Liver (tissue), 9 donors: ENCODE measurements around the gene EPB41L2. TPM values are rescaled to one million over a fixed set of nuclear protein-coding genes. Genes with fewer than 3 reads are reported as not detected.

Experiments used
- DNase-seq: peaks from one replicate; pipeline ENCODE4 v3.0.0-alpha.2; 2017; ENCODE audit warnings: low spot score
- H3K27ac ChIP-seq, 2 donors: one replicate each; pipeline ENCODE4 v1.7.0; 2013; ENCODE audit warnings: inconsistent platforms in 2 of 2, low read length in 2 of 2, control low read depth in 1 of 2, low read depth in 1 of 2, mild to moderate bottlenecking in 1 of 2
- H3K27me3 ChIP-seq, 4 donors: one replicate each; pipeline versions ENCODE4 v1.6.1 to v1.7.0; 2013; ENCODE audit warnings: low read length in 3 of 4, inconsistent platforms in 1 of 4, mild to moderate bottlenecking in 1 of 4, moderate library complexity in 1 of 4; ENCODE audit not compliant: control insufficient read depth in 4 of 4, insufficient read depth in 4 of 4
- H3K36me3 ChIP-seq, 4 donors: one replicate each; pipeline versions ENCODE4 v1.6.1 to v1.7.0; 2013; ENCODE audit warnings: low read length in 3 of 4, mild to moderate bottlenecking in 3 of 4, low read depth in 1 of 4, moderate library complexity in 1 of 4; ENCODE audit not compliant: control insufficient read depth in 4 of 4, insufficient read depth in 3 of 4
- H3K4me1 ChIP-seq, 4 donors: one replicate each; pipeline versions ENCODE4 v1.6.1 to v1.7.0; 2013; ENCODE audit warnings: low read length in 3 of 4, mild to moderate bottlenecking in 3 of 4, moderate library complexity in 1 of 4; ENCODE audit not compliant: control insufficient read depth in 4 of 4, insufficient read depth in 4 of 4
- H3K4me3 ChIP-seq, 3 donors: one replicate each; pipeline versions ENCODE4 v1.6.1 to v1.7.0; 2013; ENCODE audit warnings: low read length in 3 of 3, control low read depth in 1 of 3, low read depth in 1 of 3, mild to moderate bottlenecking in 1 of 3
- H3K9ac ChIP-seq, 2 donors: one replicate each; pipeline ENCODE4 v1.7.0; 2013; ENCODE audit warnings: low read length in 2 of 2, mild to moderate bottlenecking in 2 of 2, moderate library complexity in 2 of 2, control low read depth in 1 of 2, low read depth in 1 of 2
- H3K9me3 ChIP-seq, 4 donors: one replicate each; pipeline versions ENCODE4 v1.6.1 to v1.7.0; 2013; ENCODE audit warnings: low read length in 3 of 4; ENCODE audit not compliant: control insufficient read depth in 4 of 4
- FOXA1 ChIP-seq: IDR thresholded peaks from 2 replicates; pipeline ENCODE4 v1.6.1; 2016; ENCODE audit warnings: antibody characterized with exemption
- FOXA2 ChIP-seq: IDR thresholded peaks from 2 replicates; pipeline ENCODE4 v1.6.1; 2016; ENCODE audit warnings: antibody characterized with exemption
- GABPA ChIP-seq, 2 donors: IDR thresholded peaks in 1 of 2; conservative IDR thresholded peaks in 1 of 2; 2 replicates each; pipeline ENCODE4 v1.6.1; 2016; ENCODE audit warnings: antibody characterized with exemption in 2 of 2, mild to moderate bottlenecking in 1 of 2, moderate library complexity in 1 of 2
- HNF4A ChIP-seq, 2 donors: conservative IDR thresholded peaks; 2 replicates each; pipeline ENCODE4 v1.6.1; 2016; ENCODE audit warnings: antibody characterized with exemption in 2 of 2, mild to moderate bottlenecking in 2 of 2
- HNF4G ChIP-seq: IDR thresholded peaks from 2 replicates; pipeline ENCODE4 v1.6.1; 2016; ENCODE audit warnings: antibody characterized with exemption
- JUND ChIP-seq, 2 donors: IDR thresholded peaks; 2 replicates each; pipeline ENCODE4 v1.6.1; 2016; ENCODE audit warnings: antibody characterized with exemption in 2 of 2
- RAD21 ChIP-seq, 2 donors: IDR thresholded peaks; 2 replicates each; pipeline ENCODE4 v1.6.1; 2016; ENCODE audit warnings: antibody characterized with exemption in 2 of 2, mild to moderate bottlenecking in 2 of 2
- RXRA ChIP-seq, 2 donors: IDR thresholded peaks; 2 replicates each; pipeline ENCODE4 v1.6.1; 2017 to 2018; ENCODE audit warnings: antibody characterized with exemption in 2 of 2, mild to moderate bottlenecking in 1 of 2
- SP1 ChIP-seq: IDR thresholded peaks from 2 replicates; pipeline ENCODE4 v1.6.1; 2018; ENCODE audit warnings: antibody characterized with exemption, mild to moderate bottlenecking
- TAF1 ChIP-seq: conservative IDR thresholded peaks from 2 replicates; pipeline ENCODE4 v1.6.1; 2016; ENCODE audit warnings: antibody characterized with exemption, mild to moderate bottlenecking
- YY1 ChIP-seq: IDR thresholded peaks from 2 replicates; pipeline ENCODE4 v1.6.1; 2016; ENCODE audit warnings: antibody characterized with exemption, mild to moderate bottlenecking
- WGBS: extraction: QIAGEN DNeasy Blood & Tissue Kit; methylation state at CpG from one replicate; pipeline ENCODE4 v1.1.7; 2013; 5-methylcytosine and 5-hydroxymethylcytosine counted together
- polyA plus RNA-seq, 2 donors: library from polyadenylated mRNA; stranded (reverse) in 1 of 2; unstranded in 1 of 2; fragments of 200-250 nt in 1 of 2; fragments of >200 nt in 1 of 2; fragmentation: Nextera tagmentation in 1 of 2; extraction: Ambion mirVana in 1 of 2; gene quantifications; one replicate each; pipeline versions ENCODE4 v1.2.1 to v1.2.3, GENCODE V29; 2013 to 2015
- total RNA-seq, 2 donors: library from RNA; depleted of rRNA; stranded (reverse); fragments of >200 nt; gene quantifications; one replicate each; pipeline ENCODE4 v1.2.3, GENCODE V29; 2014
- TF ChIP-seq, protein P1 (sequence below): IDR thresholded peaks from 2 replicates; pipeline ENCODE4 v1.6.1; 2016; ENCODE audit warnings: antibody characterized with exemption
- TF ChIP-seq, protein P2 (sequence below): fragments of 150-350 bp; IDR thresholded peaks from 2 replicates; pipeline ENCODE4 v1.5.1; 2017; ENCODE audit warnings: improper control_type of control experiment, low read depth, low read length; ENCODE audit not compliant: missing input control
- TF ChIP-seq, protein P3 (sequence below): IDR thresholded peaks from 2 replicates; pipeline ENCODE4 v1.6.1; 2016; ENCODE audit warnings: antibody characterized with exemption
- donor health status: healthy.
- donor health status: healthy.
- donor health status: healthy.
- donor health status: healthy.
- donor health status: healthy.

Gene EPB41L2
- total and polyA plus RNA-seq, 4 donors = 10.0 to 43.3 (median 18.7) TPM

DNA sequence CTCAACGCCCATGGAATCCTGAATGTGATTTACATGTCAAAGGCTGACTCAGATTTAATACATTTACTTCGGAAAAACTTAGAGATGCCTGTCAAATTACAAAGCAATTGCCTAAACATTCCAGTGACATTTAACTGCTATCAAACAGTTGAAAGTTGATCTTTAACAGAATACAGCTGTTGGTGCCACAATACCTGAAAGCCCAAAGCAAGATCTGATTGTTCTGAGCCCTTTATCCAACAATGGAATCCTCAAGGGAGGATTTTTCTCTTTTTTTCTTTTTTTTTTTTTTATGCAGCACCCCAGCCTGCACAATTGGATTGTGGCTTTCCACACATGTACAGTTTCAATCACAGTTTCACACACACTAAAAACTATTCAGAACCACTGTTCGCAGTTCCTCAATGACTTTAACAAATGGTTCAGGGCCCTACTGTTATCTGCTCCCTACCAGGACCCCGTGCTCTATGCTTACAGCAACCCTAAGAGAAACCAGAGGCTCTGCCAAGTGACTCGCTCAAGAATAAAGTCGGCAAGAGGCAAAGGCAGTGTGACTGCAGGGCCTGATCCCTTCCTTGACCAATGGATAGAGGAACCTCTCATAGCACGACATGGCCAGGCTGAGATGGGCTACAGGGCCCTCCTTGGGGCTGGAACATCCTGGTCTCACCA lies 33.3 kb downstream of the EPB41L2 start (continued):
- TF ChIP-seq RXRA (IDR thresholded peaks at IDR 0.05) (no peak), HNF4G (no peak), JUND (IDR thresholded peaks at IDR 0.05) (no peak), GABPA (IDR thresholded peaks at IDR 0.05 in 1 of 2, conservative IDR thresholded peaks at IDR 0.05 in 1 of 2) (no peak)
- TF ChIP-seq, protein P1, sequence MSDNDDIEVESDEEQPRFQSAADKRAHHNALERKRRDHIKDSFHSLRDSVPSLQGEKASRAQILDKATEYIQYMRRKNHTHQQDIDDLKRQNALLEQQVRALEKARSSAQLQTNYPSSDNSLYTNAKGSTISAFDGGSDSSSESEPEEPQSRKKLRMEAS = no peak

DNA sequence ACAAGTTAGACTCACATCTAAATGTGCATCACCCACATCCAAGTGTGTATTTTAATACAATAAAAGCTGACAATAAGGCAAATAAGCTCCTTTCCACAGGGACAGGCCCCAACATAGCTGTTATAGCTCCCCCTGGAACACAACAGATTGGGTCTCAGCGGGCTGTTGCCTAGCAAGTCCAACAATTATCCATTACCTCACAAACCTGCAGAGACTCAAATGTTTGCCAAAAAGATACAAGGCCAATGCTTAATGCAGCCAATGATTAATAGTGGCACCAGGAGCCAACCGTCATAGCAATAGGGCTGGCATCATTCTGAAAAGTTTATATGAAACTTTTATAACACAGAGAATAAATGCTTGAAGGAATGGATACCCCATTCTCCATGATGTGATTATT lies 35.7 kb downstream of the EPB41L2 start:
- no peak for DNase-seq
- H3K4me1 ChIP-seq = no peaks in the 10 kb centered on the region
- TF ChIP-seq, protein P2, sequence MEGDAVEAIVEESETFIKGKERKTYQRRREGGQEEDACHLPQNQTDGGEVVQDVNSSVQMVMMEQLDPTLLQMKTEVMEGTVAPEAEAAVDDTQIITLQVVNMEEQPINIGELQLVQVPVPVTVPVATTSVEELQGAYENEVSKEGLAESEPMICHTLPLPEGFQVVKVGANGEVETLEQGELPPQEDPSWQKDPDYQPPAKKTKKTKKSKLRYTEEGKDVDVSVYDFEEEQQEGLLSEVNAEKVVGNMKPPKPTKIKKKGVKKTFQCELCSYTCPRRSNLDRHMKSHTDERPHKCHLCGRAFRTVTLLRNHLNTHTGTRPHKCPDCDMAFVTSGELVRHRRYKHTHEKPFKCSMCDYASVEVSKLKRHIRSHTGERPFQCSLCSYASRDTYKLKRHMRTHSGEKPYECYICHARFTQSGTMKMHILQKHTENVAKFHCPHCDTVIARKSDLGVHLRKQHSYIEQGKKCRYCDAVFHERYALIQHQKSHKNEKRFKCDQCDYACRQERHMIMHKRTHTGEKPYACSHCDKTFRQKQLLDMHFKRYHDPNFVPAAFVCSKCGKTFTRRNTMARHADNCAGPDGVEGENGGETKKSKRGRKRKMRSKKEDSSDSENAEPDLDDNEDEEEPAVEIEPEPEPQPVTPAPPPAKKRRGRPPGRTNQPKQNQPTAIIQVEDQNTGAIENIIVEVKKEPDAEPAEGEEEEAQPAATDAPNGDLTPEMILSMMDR = no peak
- no peak for TF ChIP-seq JUND (IDR thresholded peaks at IDR 0.05)
- TF ChIP-seq FOXA1 = no peak
- TF ChIP-seq, protein P3, sequence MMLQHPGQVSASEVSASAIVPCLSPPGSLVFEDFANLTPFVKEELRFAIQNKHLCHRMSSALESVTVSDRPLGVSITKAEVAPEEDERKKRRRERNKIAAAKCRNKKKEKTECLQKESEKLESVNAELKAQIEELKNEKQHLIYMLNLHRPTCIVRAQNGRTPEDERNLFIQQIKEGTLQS = no peak
- no peak for TF ChIP-seq SP1
- TF ChIP-seq FOXA2 = no peak
- no peak for TF ChIP-seq RAD21 (IDR thresholded peaks at IDR 0.05)
- no peak for TF ChIP-seq HNF4G
- no peak for TF ChIP-seq RXRA (IDR thresholded peaks at IDR 0.05)
- TF ChIP-seq, protein P1 = no peak
- no peak for TF ChIP-seq GABPA (IDR thresholded peaks at IDR 0.05 in 1 of 2, conservative IDR thresholded peaks at IDR 0.05 in 1 of 2)
- no peak for TF ChIP-seq TAF1
- no peak for TF ChIP-seq HNF4A (conservative IDR thresholded peaks at IDR 0.05)
- no peak for TF ChIP-seq YY1
- H3K36me3 ChIP-seq = no peaks in the 10 kb centered on the region
- WGBS = 94% methylated on average over 2 of the region's 2 CpGs
- H3K9me3 ChIP-seq = no peaks in the 10 kb centered on the region
- no peak overlapping the region for H3K4me3 ChIP-seq
- no peak overlapping the region for H3K27ac ChIP-seq
- H3K9ac ChIP-seq = no peak overlapping the region
- H3K27me3 ChIP-seq = no peaks in the 10 kb centered on the region

DNA sequence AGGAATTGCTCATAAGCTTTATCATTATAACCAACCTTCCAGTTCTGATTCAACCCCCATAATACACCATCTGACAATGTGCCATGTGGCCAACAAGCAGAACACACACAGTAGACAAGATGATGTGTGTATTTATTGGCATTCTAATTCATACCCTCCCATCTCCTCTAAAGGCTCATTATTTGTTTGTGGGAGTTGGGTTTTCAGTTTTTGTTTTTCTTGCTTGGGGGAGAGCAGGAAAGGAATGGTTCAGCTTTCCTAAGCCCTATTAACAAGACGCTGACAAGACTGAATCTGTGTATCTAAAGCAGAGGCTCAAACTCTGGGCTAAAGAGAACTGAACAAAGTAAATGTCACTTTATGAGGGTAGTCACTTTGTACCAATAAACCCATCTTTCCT lies 36.8 kb downstream of the EPB41L2 start:
- no peak for DNase-seq

More for the DNA sequence above, 36.8 kb downstream of the EPB41L2 start:
- Histone ChIP-seq H3K36me3 (no peaks in the 10 kb centered on the region), H3K27ac (no peak overlapping the region), H3K4me3 (no peak overlapping the region), H3K9me3 (no peaks in the 10 kb centered on the region), H3K9ac (no peak overlapping the region), H3K27me3 (no peaks in the 10 kb centered on the region), H3K4me1 (no peaks in the 10 kb centered on the region)
- 94% methylated on average over 1 of the region's 1 CpG for WGBS
- TF ChIP-seq RAD21 (IDR thresholded peaks at IDR 0.05) (no peak), TAF1 (no peak)
